ENCODE results near the gene SYT1.
"Not testable (repeated sequence)": the region's sequence is repeated elsewhere in the genome, so short reads cannot be mapped to it uniquely, and the experiment has no call there.

The SYT1 gene

GRCh38 chr12:79156846-79157463 lies 292.4 kb downstream of the SYT1 start:
- DNase-seq: no peak

GRCh38 chr12:79161249-79161934 lies 296.8 kb downstream of the SYT1 start:
- DNase-seq: no peak

- no peak for DNase-seq
Measured at GRCh38 chr12:79162147-79162772, 297.7 kb downstream of the SYT1 start.

GRCh38 chr12:79162948-79163347 lies 298.4 kb downstream of the SYT1 start:
- no peak for DNase-seq

- no peak for DNase-seq
Measured at GRCh38 chr12:79164890-79165289, 300.3 kb downstream of the SYT1 start.

GRCh38 chr12:79168687-79169086 lies 304.1 kb downstream of the SYT1 start:
- no peak for DNase-seq

GRCh38 chr12:79174626-79175025 lies 310.1 kb downstream of the SYT1 start:
- DNase-seq: no peak

- no peak for DNase-seq
Measured at GRCh38 chr12:79183003-79183402, 318.4 kb downstream of the SYT1 start.

GRCh38 chr12:79183926-79184325 lies 319.4 kb downstream of the SYT1 start:
- DNase-seq: no peak

GRCh38 chr12:79186506-79186905 lies 321.9 kb downstream of the SYT1 start:
- no peak for DNase-seq

- no peak for DNase-seq
Measured at GRCh38 chr12:79187032-79187431, 322.5 kb downstream of the SYT1 start.

- DNase-seq: no peak
Measured at GRCh38 chr12:79191391-79191790, 326.8 kb downstream of the SYT1 start.

GRCh38 chr12:79194595-79194994 lies 330.0 kb downstream of the SYT1 start:
- DNase-seq: no peak

- no peak for DNase-seq
Measured at GRCh38 chr12:79199166-79199565, 334.6 kb downstream of the SYT1 start.

GRCh38 chr12:79200176-79200575 lies 335.6 kb downstream of the SYT1 start:
- no peak for DNase-seq

- DNase-seq: no peak
Measured at GRCh38 chr12:79203058-79203647, 338.6 kb downstream of the SYT1 start.

GRCh38 chr12:79206871-79207270 lies 342.3 kb downstream of the SYT1 start:
- no peak for DNase-seq

- DNase-seq: not testable (repeated sequence)
Measured at GRCh38 chr12:79210403-79210802, 345.8 kb downstream of the SYT1 start.

GRCh38 chr12:79217306-79217705 lies 352.7 kb downstream of the SYT1 start:
- no peak for DNase-seq

GRCh38 chr12:79223210-79223609 lies 358.6 kb downstream of the SYT1 start:
- DNase-seq: no peak

GRCh38 chr12:79223761-79224160 lies 359.2 kb downstream of the SYT1 start:
- DNase-seq: no peak

- no peak for DNase-seq
Measured at GRCh38 chr12:79227091-79227490, 362.5 kb downstream of the SYT1 start.

GRCh38 chr12:79227646-79228045 lies 363.1 kb downstream of the SYT1 start:
- DNase-seq: no peak

GRCh38 chr12:79233341-79233781 lies 368.8 kb downstream of the SYT1 start:
- no peak for DNase-seq
